HepG2 (cell line): ENCODE data around the gene SRP68. TPM values are rescaled to one million over a fixed set of nuclear protein-coding genes. Genes with fewer than 3 reads are reported as not detected.

Experiments
- ATAD3A ChIP-seq: sonication (generic); formaldehyde crosslinking; IDR thresholded peaks from 2 replicates; pipeline ENCODE4 v1.4.0; 2020; ENCODE audit warnings: missing genetic modification reagents
- CAMTA2 ChIP-seq: sonication (generic); formaldehyde crosslinking; IDR thresholded peaks from 2 replicates; pipeline ENCODE4 v1.4.0; 2020; ENCODE audit warnings: mild to moderate bottlenecking, missing genetic modification reagents, borderline replicate concordance
- MTA1 ChIP-seq: sonication (generic); formaldehyde crosslinking; IDR thresholded peaks from 2 replicates; pipeline ENCODE4 v1.4.0; 2020; ENCODE audit warnings: missing genetic modification reagents, mild to moderate bottlenecking, borderline replicate concordance
- NCOR1 ChIP-seq: fragments of 200-600 bp; sonication (generic); IDR thresholded peaks from 2 replicates; pipeline ENCODE4 v1.7.0; 2017; ENCODE audit warnings: antibody characterized with exemption, low read length, borderline replicate concordance
- NFYB ChIP-seq: sonication (generic); formaldehyde crosslinking; IDR thresholded peaks from 2 replicates; pipeline ENCODE4 v1.4.0; 2020; ENCODE audit warnings: missing genetic modification reagents
- PCBP1 ChIP-seq: fragments of 200-400 bp; formaldehyde crosslinking; IDR thresholded peaks from 2 replicates; pipeline ENCODE4 v1.6.1; 2017; ENCODE audit warnings: mild to moderate bottlenecking, low read depth, low read length, borderline replicate concordance
- SIX1 ChIP-seq: sonication (generic); formaldehyde crosslinking; IDR thresholded peaks from 2 replicates; pipeline ENCODE4 v1.4.0; 2020; ENCODE audit warnings: missing genetic modification reagents, borderline replicate concordance
- SNAI1 ChIP-seq: sonication (generic); formaldehyde crosslinking; IDR thresholded peaks from 2 replicates; pipeline ENCODE4 v1.5.0; 2020; ENCODE audit warnings: mild to moderate bottlenecking, missing genetic modification reagents, borderline replicate concordance
- ZNF253 ChIP-seq: sonication (generic); formaldehyde crosslinking; IDR thresholded peaks from 2 replicates; pipeline ENCODE4 v1.8.0; 2022; ENCODE audit warnings: mild to moderate bottlenecking, missing genetic modification reagents, borderline replicate concordance
- ZNF33A ChIP-seq: sonication (generic); formaldehyde crosslinking; IDR thresholded peaks from 2 replicates; pipeline ENCODE4 v1.5.1; 2020; ENCODE audit warnings: missing genetic modification reagents, mild to moderate bottlenecking, moderate library complexity, borderline replicate concordance
- ZNF354B ChIP-seq: sonication (generic); formaldehyde crosslinking; IDR thresholded peaks from 2 replicates; pipeline ENCODE4 v1.8.0; 2022; ENCODE audit warnings: mild to moderate bottlenecking, missing genetic modification reagents
- ZNF431 ChIP-seq: sonication (generic); formaldehyde crosslinking; IDR thresholded peaks from 2 replicates; pipeline ENCODE4 v1.9.0; 2022; ENCODE audit warnings: missing genetic modification reagents, low read depth, mild to moderate bottlenecking, borderline replicate concordance
- ZNF503 ChIP-seq: sonication (generic); formaldehyde crosslinking; IDR thresholded peaks from 2 replicates; pipeline ENCODE4 v1.4.0; 2020; ENCODE audit warnings: missing genetic modification reagents
- ZNF550 ChIP-seq: sonication (generic); formaldehyde crosslinking; IDR thresholded peaks from 2 replicates; pipeline ENCODE4 v1.4.0; 2020; ENCODE audit warnings: mild to moderate bottlenecking, missing genetic modification reagents, borderline replicate concordance
- ZNF574 ChIP-seq: sonication (generic); formaldehyde crosslinking; IDR thresholded peaks from 2 replicates; pipeline ENCODE4 v1.4.0; 2020; ENCODE audit warnings: missing genetic modification reagents
- ZNF629 ChIP-seq: sonication (generic); formaldehyde crosslinking; conservative IDR thresholded peaks from 2 replicates; pipeline ENCODE4 v1.5.0; 2020; ENCODE audit warnings: missing genetic modification reagents
- ZNF746 ChIP-seq: sonication (generic); formaldehyde crosslinking; IDR thresholded peaks from 2 replicates; pipeline ENCODE4 v1.8.0; 2022; ENCODE audit warnings: mild to moderate bottlenecking, missing genetic modification reagents
- polyA plus RNA-seq, 8 experiments: library from polyadenylated mRNA; depleted of rRNA in 3 of 8; stranded (reverse) in 7 of 8; unstranded in 1 of 8; fragments of >200 nt; fragmentation: Illumina TruSeq in 4 of 8; extraction: Trizol in 4 of 8; gene quantifications; 2 replicates each; pipeline versions ENCODE4 v1.2.1 to v1.2.3, GENCODE V29; 2011 to 2016; ENCODE audit warnings: low read depth in 4 of 8, missing spikeins in 1 of 8, mixed read lengths in 1 of 8; ENCODE audit not compliant: insufficient read depth in 1 of 8
- total RNA-seq, 5 experiments: library from RNA; depleted of rRNA; stranded (reverse); fragments of >200 nt; fragmentation: Illumina TruSeq; extraction: Trizol; gene quantifications; 2 replicates each; pipeline ENCODE4 v1.2.3, GENCODE V29; 2016; ENCODE audit warnings: low read depth in 1 of 5
- TF ChIP-seq, protein P1 (sequence below): sonication (generic); formaldehyde crosslinking; IDR thresholded peaks from 2 replicates; pipeline ENCODE4 v1.5.0; 2020; ENCODE audit warnings: mild to moderate bottlenecking, missing genetic modification reagents, moderate library complexity
- TF ChIP-seq, protein P2 (sequence below): sonication (generic); formaldehyde crosslinking; IDR thresholded peaks from 2 replicates; pipeline ENCODE4 v1.5.0; 2020; ENCODE audit warnings: missing genetic modification reagents, mild to moderate bottlenecking, borderline replicate concordance

SRP68 gene
- total and polyA plus RNA-seq, 2 of the 13 experiments (the other 11 are each of a cell fraction or from before 2014, with no cell fraction given), result 39.8 to 74.3 TPM

GRCh38 chr17:76072148-76072858 is at the start of gene SRP68 (continued):
- no peak for TF ChIP-seq ZNF33A (CRISPR knock-in tag)
- no peak; the same call in none of the 2 replicates for TF ChIP-seq ZNF746 (CRISPR knock-in tag)
- no peak for TF ChIP-seq PCBP1
- TF ChIP-seq ZNF550 (CRISPR knock-in tag), result no peak; the same call in 1 of the 2 replicates
- TF ChIP-seq, protein P1, sequence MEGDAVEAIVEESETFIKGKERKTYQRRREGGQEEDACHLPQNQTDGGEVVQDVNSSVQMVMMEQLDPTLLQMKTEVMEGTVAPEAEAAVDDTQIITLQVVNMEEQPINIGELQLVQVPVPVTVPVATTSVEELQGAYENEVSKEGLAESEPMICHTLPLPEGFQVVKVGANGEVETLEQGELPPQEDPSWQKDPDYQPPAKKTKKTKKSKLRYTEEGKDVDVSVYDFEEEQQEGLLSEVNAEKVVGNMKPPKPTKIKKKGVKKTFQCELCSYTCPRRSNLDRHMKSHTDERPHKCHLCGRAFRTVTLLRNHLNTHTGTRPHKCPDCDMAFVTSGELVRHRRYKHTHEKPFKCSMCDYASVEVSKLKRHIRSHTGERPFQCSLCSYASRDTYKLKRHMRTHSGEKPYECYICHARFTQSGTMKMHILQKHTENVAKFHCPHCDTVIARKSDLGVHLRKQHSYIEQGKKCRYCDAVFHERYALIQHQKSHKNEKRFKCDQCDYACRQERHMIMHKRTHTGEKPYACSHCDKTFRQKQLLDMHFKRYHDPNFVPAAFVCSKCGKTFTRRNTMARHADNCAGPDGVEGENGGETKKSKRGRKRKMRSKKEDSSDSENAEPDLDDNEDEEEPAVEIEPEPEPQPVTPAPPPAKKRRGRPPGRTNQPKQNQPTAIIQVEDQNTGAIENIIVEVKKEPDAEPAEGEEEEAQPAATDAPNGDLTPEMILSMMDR (CRISPR knock-in tag), result peak; percentile 38
- TF ChIP-seq ZNF354B (CRISPR knock-in tag), result no peak
- TF ChIP-seq ZNF503, result no peak
- TF ChIP-seq SNAI1 (CRISPR knock-in tag), result no peak; the same call in 1 of the 2 replicates
- peak; percentile 90; the same call in 1 of the 2 replicates for TF ChIP-seq CAMTA2 (CRISPR knock-in tag)
- peak; percentile 84; the same call in 1 of the 2 replicates for TF ChIP-seq ZNF253 (CRISPR knock-in tag)
- peak; percentile 100 for TF ChIP-seq ZNF574 (CRISPR knock-in tag)
- peak; percentile 96 for TF ChIP-seq ZNF431 (CRISPR knock-in tag)
- TF ChIP-seq SIX1 (CRISPR knock-in tag), result peak; percentile 51; the same call in 1 of the 2 replicates
- TF ChIP-seq ATAD3A, result no peak
- peak; percentile 65; the same call in 1 of the 2 replicates for TF ChIP-seq MTA1
- TF ChIP-seq, protein P2, sequence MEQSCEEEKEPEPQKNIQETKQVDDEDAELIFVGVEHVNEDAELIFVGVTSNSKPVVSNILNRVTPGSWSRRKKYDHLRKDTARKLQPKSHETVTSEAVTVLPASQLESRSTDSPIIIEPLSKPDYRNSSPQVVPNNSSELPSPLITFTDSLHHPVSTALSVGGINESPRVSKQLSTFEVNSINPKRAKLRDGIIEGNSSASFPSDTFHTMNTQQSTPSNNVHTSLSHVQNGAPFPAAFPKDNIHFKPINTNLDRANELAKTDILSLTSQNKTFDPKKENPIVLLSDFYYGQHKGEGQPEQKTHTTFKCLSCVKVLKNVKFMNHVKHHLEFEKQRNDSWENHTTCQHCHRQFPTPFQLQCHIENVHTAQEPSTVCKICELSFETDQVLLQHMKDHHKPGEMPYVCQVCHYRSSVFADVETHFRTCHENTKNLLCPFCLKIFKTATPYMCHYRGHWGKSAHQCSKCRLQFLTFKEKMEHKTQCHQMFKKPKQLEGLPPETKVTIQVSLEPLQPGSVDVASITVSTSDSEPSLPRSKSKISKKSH, result peak; percentile 75; the same call in 1 of the 2 replicates
- 0 out of 2 replicates have a peak, but pooled peaks have one; percentile 28 for TF ChIP-seq ZNF629 (CRISPR knock-in tag)
- no peak for TF ChIP-seq NCOR1
- TF ChIP-seq NFYB (CRISPR knock-in tag), result peak; percentile 51; the same call in 1 of the 2 replicates
